GM12875 (cell line): ENCODE measurements around the gene HHIPL2.

ENCODE experiments used
- H3K4me3 ChIP-seq: one replicate; pipeline ENCODE4 v1.5.1; 2011; ENCODE audit warnings: low read depth, low read length, control low read depth
- TF ChIP-seq, protein P1 (sequence below): IDR thresholded peaks from 2 replicates; pipeline ENCODE4 v1.5.1; 2011; ENCODE audit warnings: low read depth, mild to moderate bottlenecking, control low read depth, inconsistent platforms, low read length, moderate library complexity, borderline replicate concordance; ENCODE audit not compliant: insufficient read depth

Gene HHIPL2

DNA sequence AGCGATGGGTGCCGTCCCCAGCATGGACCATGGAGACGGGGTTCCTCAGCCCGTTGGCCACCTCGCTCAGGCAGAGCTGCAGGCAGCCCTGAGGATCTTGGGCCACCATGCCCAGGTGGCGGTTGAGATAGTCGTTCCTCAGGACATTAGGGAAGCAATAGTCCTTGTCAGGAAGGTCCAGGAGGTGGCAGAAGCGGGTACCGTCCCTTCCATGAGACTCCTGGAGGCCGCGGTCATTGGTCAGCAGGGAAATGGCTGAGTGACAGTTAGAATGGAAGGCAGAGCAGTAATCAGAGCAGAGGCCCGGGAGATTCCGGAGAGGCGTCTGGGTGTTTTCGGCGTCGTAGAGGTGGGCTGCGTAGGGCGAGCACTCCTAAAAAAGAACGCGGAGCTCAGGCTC lies 4.1 kb downstream of the HHIPL2 start:
- TF ChIP-seq, protein P1, sequence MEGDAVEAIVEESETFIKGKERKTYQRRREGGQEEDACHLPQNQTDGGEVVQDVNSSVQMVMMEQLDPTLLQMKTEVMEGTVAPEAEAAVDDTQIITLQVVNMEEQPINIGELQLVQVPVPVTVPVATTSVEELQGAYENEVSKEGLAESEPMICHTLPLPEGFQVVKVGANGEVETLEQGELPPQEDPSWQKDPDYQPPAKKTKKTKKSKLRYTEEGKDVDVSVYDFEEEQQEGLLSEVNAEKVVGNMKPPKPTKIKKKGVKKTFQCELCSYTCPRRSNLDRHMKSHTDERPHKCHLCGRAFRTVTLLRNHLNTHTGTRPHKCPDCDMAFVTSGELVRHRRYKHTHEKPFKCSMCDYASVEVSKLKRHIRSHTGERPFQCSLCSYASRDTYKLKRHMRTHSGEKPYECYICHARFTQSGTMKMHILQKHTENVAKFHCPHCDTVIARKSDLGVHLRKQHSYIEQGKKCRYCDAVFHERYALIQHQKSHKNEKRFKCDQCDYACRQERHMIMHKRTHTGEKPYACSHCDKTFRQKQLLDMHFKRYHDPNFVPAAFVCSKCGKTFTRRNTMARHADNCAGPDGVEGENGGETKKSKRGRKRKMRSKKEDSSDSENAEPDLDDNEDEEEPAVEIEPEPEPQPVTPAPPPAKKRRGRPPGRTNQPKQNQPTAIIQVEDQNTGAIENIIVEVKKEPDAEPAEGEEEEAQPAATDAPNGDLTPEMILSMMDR, result no peak
- no peak overlapping the region for H3K4me3 ChIP-seq

DNA sequence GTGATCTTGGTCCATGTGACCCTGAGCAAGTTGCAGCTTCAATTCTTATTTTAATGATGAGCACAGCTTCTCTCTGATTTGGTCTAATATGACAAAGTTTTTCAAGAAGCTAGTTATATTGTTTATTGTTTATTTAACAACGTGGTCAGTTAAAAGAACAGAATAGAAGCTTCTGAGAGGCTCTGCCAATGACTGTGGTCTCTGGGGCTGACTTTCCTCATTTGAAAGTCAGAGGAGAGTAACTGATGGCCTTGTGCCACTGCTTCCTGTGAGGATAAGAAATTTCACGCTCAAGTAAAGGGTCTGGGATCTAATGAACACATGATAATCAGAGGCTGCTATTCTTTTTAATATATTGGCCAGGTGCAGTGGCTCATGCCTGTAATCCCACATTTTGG lies 7.3 kb downstream of the HHIPL2 start:
- TF ChIP-seq, protein P1, result no peak
- no peak overlapping the region for H3K4me3 ChIP-seq

DNA sequence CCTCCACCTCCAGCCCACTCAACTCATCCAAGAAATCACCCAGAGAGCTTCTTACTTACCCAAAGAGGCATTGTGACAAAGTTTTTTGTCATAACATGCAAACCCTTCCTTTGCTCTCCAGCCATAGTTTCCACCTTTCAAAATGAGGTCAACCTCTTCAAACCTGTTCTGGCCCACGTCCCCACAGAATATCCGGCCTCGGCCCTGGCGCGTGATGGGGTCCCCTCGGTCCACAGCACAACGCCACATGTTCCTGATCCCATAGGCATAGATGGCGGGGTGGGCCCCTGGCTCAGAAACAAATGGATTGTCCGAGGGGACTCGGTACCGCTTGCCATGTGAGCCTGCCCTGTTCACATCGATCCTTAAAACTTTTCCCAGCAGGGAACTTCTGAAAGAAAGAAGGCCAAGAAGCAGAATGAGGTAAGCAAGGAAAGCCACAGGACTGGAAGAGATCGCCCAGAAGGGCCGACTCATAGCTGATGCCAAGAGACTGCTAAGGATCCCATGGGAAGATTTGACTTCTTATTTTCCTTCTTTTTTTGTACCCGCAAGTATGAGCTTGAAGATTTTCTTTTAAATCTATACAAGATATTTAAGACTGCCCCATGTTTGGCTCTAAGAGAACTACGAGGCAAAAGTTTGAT lies 7.8 kb downstream of the HHIPL2 start:
- H3K4me3 ChIP-seq, result no peak overlapping the region
- TF ChIP-seq, protein P1, result no peak

DNA sequence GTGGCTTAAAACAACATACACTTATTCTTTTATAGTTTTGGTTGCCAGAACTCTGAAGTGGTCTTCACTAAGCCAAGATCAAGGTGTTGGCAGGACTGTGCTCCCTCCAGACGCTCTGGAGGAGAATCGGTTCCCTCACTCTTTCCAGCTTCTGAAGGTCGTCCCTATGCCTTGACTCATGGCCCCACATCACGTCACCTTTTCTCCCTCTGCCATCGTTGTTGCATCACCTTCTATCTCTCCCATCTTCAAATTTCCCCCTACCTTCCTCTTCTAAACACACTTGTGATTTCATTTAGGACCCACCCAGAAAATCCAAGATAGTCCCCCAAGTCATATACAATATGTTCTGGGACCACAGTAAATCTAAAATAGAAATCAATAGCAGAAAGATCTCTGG lies 12.4 kb downstream of the HHIPL2 start:
- H3K4me3 ChIP-seq, result no peak overlapping the region
- TF ChIP-seq, protein P1, result no peak

DNA sequence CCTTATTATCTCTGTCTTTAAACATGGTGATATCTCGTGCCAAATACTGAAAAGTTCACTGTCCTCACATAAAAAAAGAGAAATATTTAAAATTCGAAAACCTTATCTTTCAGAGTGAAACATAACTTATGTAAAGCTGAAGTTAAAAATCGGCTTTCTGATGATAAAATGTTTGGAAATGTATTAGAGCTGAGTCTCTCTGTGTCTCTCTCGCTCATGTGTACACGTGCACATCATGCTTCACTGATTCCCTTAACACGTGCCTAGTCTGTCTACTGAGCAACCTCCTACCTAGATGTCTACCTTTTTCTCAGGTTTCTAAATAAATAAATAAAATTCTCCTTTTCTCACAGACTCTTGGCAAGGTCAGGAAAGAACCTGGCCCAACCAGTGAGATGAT lies 17.1 kb downstream of the HHIPL2 start:
- no peak overlapping the region for H3K4me3 ChIP-seq
- TF ChIP-seq, protein P1, result no peak

DNA sequence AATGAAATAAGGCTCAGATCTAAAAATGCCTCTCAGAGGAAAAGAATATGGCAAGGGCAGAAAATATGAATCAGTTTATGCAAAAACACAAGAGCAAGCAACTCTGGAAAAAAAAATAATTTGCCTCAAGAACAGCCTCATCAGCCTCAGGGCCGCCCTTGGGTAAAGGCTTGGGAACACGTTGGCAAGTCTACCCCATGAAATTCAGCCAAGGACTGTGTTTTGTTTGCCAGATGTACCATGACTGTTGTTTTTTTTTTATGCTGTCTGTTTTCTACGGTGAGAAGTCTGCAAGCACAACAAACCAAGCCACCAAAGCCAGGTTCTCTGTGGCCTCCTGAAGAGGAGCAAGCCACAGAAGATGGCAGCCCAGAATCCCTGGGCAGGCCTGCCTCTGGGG lies 18.0 kb downstream of the HHIPL2 start:
- TF ChIP-seq, protein P1, result no peak
- no peak overlapping the region for H3K4me3 ChIP-seq

DNA sequence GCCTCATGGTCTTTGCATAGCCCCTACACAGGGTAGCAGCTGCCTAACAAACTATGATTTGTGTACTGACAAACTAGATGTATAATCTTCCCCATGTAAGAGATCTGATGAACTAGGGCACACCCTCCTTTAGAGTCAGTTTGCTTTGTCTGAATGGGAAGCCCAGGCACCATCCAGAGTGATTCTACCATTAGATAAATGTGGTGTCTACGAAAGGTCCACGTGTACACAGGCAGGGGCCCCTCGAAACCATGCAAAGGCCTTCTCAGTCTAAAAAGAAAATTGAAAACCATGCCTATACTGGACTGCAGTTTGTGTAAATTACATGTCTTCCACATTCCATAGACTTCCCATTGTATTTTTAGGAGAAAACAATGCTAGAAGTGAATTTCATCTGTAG lies 18.7 kb downstream of the HHIPL2 start:
- TF ChIP-seq, protein P1, result no peak
- H3K4me3 ChIP-seq, result no peak overlapping the region
